Liver (tissue), 9 donors: Measurements from ENCODE around the gene F2R. TPM values are rescaled to one million over a fixed set of nuclear protein-coding genes. Genes with fewer than 3 reads are reported as not detected.
A peak's percentile ranks its signal among the peaks of the same experiment; 100 is the strongest.

Experiments
- DNase-seq: peaks from one replicate; pipeline ENCODE4 v3.0.0-alpha.2; 2017; ENCODE audit warnings: low spot score
- H3K27ac ChIP-seq, 2 donors: one replicate each; pipeline ENCODE4 v1.7.0; 2013; ENCODE audit warnings: inconsistent platforms in 2 of 2, low read length in 2 of 2, control low read depth in 1 of 2, low read depth in 1 of 2, mild to moderate bottlenecking in 1 of 2
- H3K27me3 ChIP-seq, 4 donors: one replicate each; pipeline versions ENCODE4 v1.6.1 to v1.7.0; 2013; ENCODE audit warnings: low read length in 3 of 4, inconsistent platforms in 1 of 4, mild to moderate bottlenecking in 1 of 4, moderate library complexity in 1 of 4; ENCODE audit not compliant: control insufficient read depth in 4 of 4, insufficient read depth in 4 of 4
- H3K36me3 ChIP-seq, 4 donors: one replicate each; pipeline versions ENCODE4 v1.6.1 to v1.7.0; 2013; ENCODE audit warnings: low read length in 3 of 4, mild to moderate bottlenecking in 3 of 4, low read depth in 1 of 4, moderate library complexity in 1 of 4; ENCODE audit not compliant: control insufficient read depth in 4 of 4, insufficient read depth in 3 of 4
- H3K4me1 ChIP-seq, 4 donors: one replicate each; pipeline versions ENCODE4 v1.6.1 to v1.7.0; 2013; ENCODE audit warnings: low read length in 3 of 4, mild to moderate bottlenecking in 3 of 4, moderate library complexity in 1 of 4; ENCODE audit not compliant: control insufficient read depth in 4 of 4, insufficient read depth in 4 of 4
- H3K4me3 ChIP-seq, 3 donors: one replicate each; pipeline versions ENCODE4 v1.6.1 to v1.7.0; 2013; ENCODE audit warnings: low read length in 3 of 3, control low read depth in 1 of 3, low read depth in 1 of 3, mild to moderate bottlenecking in 1 of 3
- H3K9ac ChIP-seq, 2 donors: one replicate each; pipeline ENCODE4 v1.7.0; 2013; ENCODE audit warnings: low read length in 2 of 2, mild to moderate bottlenecking in 2 of 2, moderate library complexity in 2 of 2, control low read depth in 1 of 2, low read depth in 1 of 2
- H3K9me3 ChIP-seq, 4 donors: one replicate each; pipeline versions ENCODE4 v1.6.1 to v1.7.0; 2013; ENCODE audit warnings: low read length in 3 of 4; ENCODE audit not compliant: control insufficient read depth in 4 of 4
- ATF3 ChIP-seq: IDR thresholded peaks from 2 replicates; pipeline ENCODE4 v1.6.1; 2016; ENCODE audit warnings: antibody characterized with exemption
- CTCF ChIP-seq: fragments of 150-350 bp; IDR thresholded peaks from 2 replicates; pipeline ENCODE4 v1.5.1; 2017; ENCODE audit warnings: improper control_type of control experiment, low read depth, low read length; ENCODE audit not compliant: missing input control
- EGR1 ChIP-seq, 2 donors: IDR thresholded peaks; 2 replicates each; pipeline ENCODE4 v1.6.1; 2016 to 2018; ENCODE audit warnings: antibody characterized with exemption in 2 of 2, low read depth in 2 of 2
- FOXA1 ChIP-seq: IDR thresholded peaks from 2 replicates; pipeline ENCODE4 v1.6.1; 2016; ENCODE audit warnings: antibody characterized with exemption
- FOXA2 ChIP-seq: IDR thresholded peaks from 2 replicates; pipeline ENCODE4 v1.6.1; 2016; ENCODE audit warnings: antibody characterized with exemption
- GABPA ChIP-seq, 2 donors: IDR thresholded peaks in 1 of 2; conservative IDR thresholded peaks in 1 of 2; 2 replicates each; pipeline ENCODE4 v1.6.1; 2016; ENCODE audit warnings: antibody characterized with exemption in 2 of 2, mild to moderate bottlenecking in 1 of 2, moderate library complexity in 1 of 2
- HNF4A ChIP-seq, 2 donors: conservative IDR thresholded peaks; 2 replicates each; pipeline ENCODE4 v1.6.1; 2016; ENCODE audit warnings: antibody characterized with exemption in 2 of 2, mild to moderate bottlenecking in 2 of 2
- HNF4G ChIP-seq: IDR thresholded peaks from 2 replicates; pipeline ENCODE4 v1.6.1; 2016; ENCODE audit warnings: antibody characterized with exemption
- JUND ChIP-seq, 2 donors: IDR thresholded peaks; 2 replicates each; pipeline ENCODE4 v1.6.1; 2016; ENCODE audit warnings: antibody characterized with exemption in 2 of 2
- MAX ChIP-seq: IDR thresholded peaks from 2 replicates; pipeline ENCODE4 v1.6.1; 2016; ENCODE audit warnings: antibody characterized with exemption
- NR2F2 ChIP-seq: IDR thresholded peaks from 2 replicates; pipeline ENCODE4 v1.6.1; 2016; ENCODE audit warnings: antibody characterized with exemption
- RAD21 ChIP-seq, 2 donors: IDR thresholded peaks; 2 replicates each; pipeline ENCODE4 v1.6.1; 2016; ENCODE audit warnings: antibody characterized with exemption in 2 of 2, mild to moderate bottlenecking in 2 of 2
- REST ChIP-seq: IDR thresholded peaks from 2 replicates; pipeline ENCODE4 v1.6.1; 2016; ENCODE audit warnings: antibody characterized with exemption, mild to moderate bottlenecking
- RXRA ChIP-seq, 2 donors: IDR thresholded peaks; 2 replicates each; pipeline ENCODE4 v1.6.1; 2017 to 2018; ENCODE audit warnings: antibody characterized with exemption in 2 of 2, mild to moderate bottlenecking in 1 of 2
- SP1 ChIP-seq: IDR thresholded peaks from 2 replicates; pipeline ENCODE4 v1.6.1; 2018; ENCODE audit warnings: antibody characterized with exemption, mild to moderate bottlenecking
- TAF1 ChIP-seq: conservative IDR thresholded peaks from 2 replicates; pipeline ENCODE4 v1.6.1; 2016; ENCODE audit warnings: antibody characterized with exemption, mild to moderate bottlenecking
- YY1 ChIP-seq: IDR thresholded peaks from 2 replicates; pipeline ENCODE4 v1.6.1; 2016; ENCODE audit warnings: antibody characterized with exemption, mild to moderate bottlenecking
- ZBTB33 ChIP-seq: IDR thresholded peaks from 2 replicates; pipeline ENCODE4 v1.6.1; 2016; ENCODE audit warnings: antibody characterized with exemption
- WGBS: extraction: QIAGEN DNeasy Blood & Tissue Kit; methylation state at CpG from one replicate; pipeline ENCODE4 v1.1.7; 2013; 5-methylcytosine and 5-hydroxymethylcytosine counted together
- polyA plus RNA-seq, 2 donors: library from polyadenylated mRNA; stranded (reverse) in 1 of 2; unstranded in 1 of 2; fragments of 200-250 nt in 1 of 2; fragments of >200 nt in 1 of 2; fragmentation: Nextera tagmentation in 1 of 2; extraction: Ambion mirVana in 1 of 2; gene quantifications; one replicate each; pipeline versions ENCODE4 v1.2.1 to v1.2.3, GENCODE V29; 2013 to 2015
- total RNA-seq, 2 donors: library from RNA; depleted of rRNA; stranded (reverse); fragments of >200 nt; gene quantifications; one replicate each; pipeline ENCODE4 v1.2.3, GENCODE V29; 2014
- donor health status: healthy.
- donor health status: healthy.
- donor health status: healthy.
- donor health status: healthy.
- donor health status: healthy.

Gene F2R
- total and polyA plus RNA-seq, 4 donors, result 5.9 to 18.7 (median 9.5) TPM

- TF ChIP-seq RAD21 (IDR thresholded peaks at IDR 0.05), result peak in 1 of 2 donors; percentile 9
- TF ChIP-seq FOXA1, result no peak
- TF ChIP-seq HNF4A (conservative IDR thresholded peaks at IDR 0.05), result no peak
- Histone ChIP-seq H3K4me3 (peak overlapping the region; percentile 41 to 80 (median 61)), H3K36me3 (no peaks in the 10 kb centered on the region), H3K27ac (peak overlapping the region; percentile 53 to 67), H3K4me1 (peaks cover 2 to 19% (median 10%) of the 10 kb centered on the region in 4 donors), H3K9me3 (no peaks in the 10 kb centered on the region), H3K9ac (peak overlapping the region in 1 of 2 donors; percentile 30), H3K27me3 (no peaks in the 10 kb centered on the region)
- DNase-seq, result no peak
- WGBS, result 20% methylated on average over 29 of the region's 29 CpGs
Measured at GRCh38 chr5:76716456-76717157, 681 bp downstream of the F2R start.

- H3K27ac ChIP-seq, result peak overlapping the region in 1 of 2 donors; percentile 9
- H3K9ac ChIP-seq, result peak overlapping the region; percentile 18 to 30
- no peaks in the 10 kb centered on the region for H3K9me3 ChIP-seq
- 79% methylated on average over 11 of the region's 11 CpGs for WGBS
- peaks cover 2 to 19% (median 10%) of the 10 kb centered on the region in 4 donors for H3K4me1 ChIP-seq
- peak overlapping the region in 1 of 3 donors; percentile 80 for H3K4me3 ChIP-seq
- no peak for DNase-seq
- H3K27me3 ChIP-seq, result no peaks in the 10 kb centered on the region
- TF ChIP-seq MAX (no peak), HNF4A (conservative IDR thresholded peaks at IDR 0.05) (no peak), RXRA (IDR thresholded peaks at IDR 0.05) (no peak), SP1 (no peak), REST (no peak)
- no peaks in the 10 kb centered on the region for H3K36me3 ChIP-seq
Measured at GRCh38 chr5:76717222-76718083, 1.5 kb downstream of the F2R start.

- peak overlapping the region in 1 of 2 donors; percentile 14 for H3K27ac ChIP-seq
- peaks cover 2 to 19% (median 10%) of the 10 kb centered on the region in 4 donors for H3K4me1 ChIP-seq
- H3K27me3 ChIP-seq, result no peaks in the 10 kb centered on the region
- no peak for DNase-seq
- 82% methylated on average over 5 of the region's 5 CpGs for WGBS
- no peaks in the 10 kb centered on the region for H3K9me3 ChIP-seq
- H3K36me3 ChIP-seq, result no peaks in the 10 kb centered on the region
- H3K9ac ChIP-seq, result no peak overlapping the region
- no peak overlapping the region for H3K4me3 ChIP-seq
- no peak for TF ChIP-seq RAD21 (IDR thresholded peaks at IDR 0.05)
- no peak for TF ChIP-seq ZBTB33
- no peak for TF ChIP-seq JUND (IDR thresholded peaks at IDR 0.05)
- no peak for TF ChIP-seq FOXA1
- no peak for TF ChIP-seq GABPA (IDR thresholded peaks at IDR 0.05 in 1 of 2, conservative IDR thresholded peaks at IDR 0.05 in 1 of 2)
- no peak for TF ChIP-seq YY1
- no peak for TF ChIP-seq HNF4A (conservative IDR thresholded peaks at IDR 0.05)
- TF ChIP-seq TAF1, result no peak
- no peak for TF ChIP-seq HNF4G
- no peak for TF ChIP-seq RXRA (IDR thresholded peaks at IDR 0.05)
- TF ChIP-seq NR2F2, result no peak
- TF ChIP-seq EGR1 (IDR thresholded peaks at IDR 0.05; ENCODE audit: low read depth in 2 of 2), result no peak
- no peak for TF ChIP-seq ATF3
- TF ChIP-seq FOXA2, result no peak
- TF ChIP-seq CTCF, result no peak
Measured at GRCh38 chr5:76718381-76718832, 2.5 kb downstream of the F2R start.
